Fibroblast of gingiva (primary cell): ENCODE data around the gene SLC22A1.

Experiments used
- DNase-seq: peaks from one replicate; pipeline ENCODE4 v3.0.0-alpha.2; 2011; ENCODE audit warnings: low read depth

SLC22A1 gene

GRCh38 chr6:160173806-160174527 is 52.4 kb downstream of the SLC22A1 start:
- no peak for DNase-seq

GRCh38 chr6:160174681-160175080 is 53.1 kb downstream of the SLC22A1 start:
- DNase-seq: no peak

DNA sequence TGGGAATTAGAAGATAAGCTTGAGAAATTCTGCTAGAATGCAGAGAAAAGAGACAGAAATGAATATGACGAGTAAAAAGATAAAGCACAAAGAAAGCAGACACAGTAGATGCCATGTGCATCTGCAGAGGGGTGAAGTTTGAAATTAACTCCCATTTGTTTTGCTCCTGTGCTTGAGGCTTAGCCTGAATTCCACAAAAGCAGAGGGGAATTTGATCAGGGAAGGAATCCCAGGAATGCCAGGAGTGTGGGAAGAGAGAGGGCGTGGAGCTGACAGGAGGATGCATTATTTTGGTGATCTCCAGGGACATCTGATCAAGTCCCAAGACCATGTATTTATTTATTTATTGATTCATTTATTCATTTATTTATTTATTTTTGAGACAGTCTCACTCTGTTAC is 55.6 kb downstream of the SLC22A1 start:
- DNase-seq: no peak

DNA sequence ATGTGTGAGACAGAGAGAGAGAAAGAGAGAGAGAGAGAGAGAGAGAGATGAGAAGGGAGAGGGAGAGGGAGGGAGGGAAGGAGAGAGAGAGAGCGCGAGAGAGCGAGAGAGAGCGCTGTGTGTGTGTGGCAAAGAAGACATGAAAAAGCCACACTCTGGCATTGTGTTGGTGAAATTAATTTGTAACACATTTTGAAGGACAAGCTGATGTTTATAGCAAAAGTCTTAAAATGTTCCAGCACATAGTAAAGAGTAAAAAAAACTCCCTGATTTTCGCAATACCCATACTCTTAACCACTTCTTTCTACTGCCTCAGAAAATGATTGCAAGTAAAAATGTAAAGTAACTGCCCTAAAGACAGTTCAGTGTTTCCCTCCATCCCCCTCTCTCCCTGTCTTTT is 56.7 kb downstream of the SLC22A1 start:
- peak; percentile 79 for DNase-seq

DNA sequence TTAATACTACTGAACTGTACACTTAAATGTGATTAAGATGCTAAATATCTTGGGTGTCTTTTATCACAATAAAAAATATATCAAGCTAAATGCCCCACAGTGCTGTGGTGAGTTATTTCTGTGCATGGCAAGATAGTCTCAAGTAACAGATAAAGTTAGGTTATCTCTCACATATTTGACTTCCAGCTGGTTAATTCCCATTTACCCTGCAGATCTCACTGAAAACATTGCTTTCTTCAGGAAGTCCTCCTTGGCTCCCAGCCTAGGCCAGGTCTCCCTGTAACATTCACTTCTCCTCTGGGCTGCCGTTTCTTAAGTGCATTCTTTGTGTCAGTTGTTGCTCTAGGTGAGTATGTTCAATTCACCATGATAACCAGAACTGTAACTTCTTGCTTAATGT is 59.1 kb downstream of the SLC22A1 start:
- DNase-seq: no peak

- peak; percentile 30 for DNase-seq
These were observed 67.2 kb downstream of the SLC22A1 start for GRCh38 chr6:160188773-160189172.

DNA sequence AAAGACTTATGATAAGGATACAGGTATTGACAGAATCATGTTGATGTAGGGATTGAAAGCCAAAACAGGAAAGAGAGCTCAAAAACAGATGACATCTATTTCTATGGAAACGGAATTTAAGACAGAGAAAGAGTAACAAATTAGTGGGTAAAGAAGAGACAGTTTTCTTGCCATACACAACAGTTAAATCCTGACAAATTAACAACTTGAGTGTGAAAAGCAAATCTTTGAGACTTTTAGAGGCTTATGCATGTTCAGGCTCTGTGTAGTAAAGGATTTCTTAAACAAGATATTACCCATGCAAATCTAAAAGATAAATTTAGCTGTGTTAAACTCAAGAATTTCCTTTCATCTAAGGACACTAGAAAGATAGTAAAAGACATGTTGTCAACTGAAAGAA is 68.5 kb downstream of the SLC22A1 start:
- DNase-seq: no peak

DNA sequence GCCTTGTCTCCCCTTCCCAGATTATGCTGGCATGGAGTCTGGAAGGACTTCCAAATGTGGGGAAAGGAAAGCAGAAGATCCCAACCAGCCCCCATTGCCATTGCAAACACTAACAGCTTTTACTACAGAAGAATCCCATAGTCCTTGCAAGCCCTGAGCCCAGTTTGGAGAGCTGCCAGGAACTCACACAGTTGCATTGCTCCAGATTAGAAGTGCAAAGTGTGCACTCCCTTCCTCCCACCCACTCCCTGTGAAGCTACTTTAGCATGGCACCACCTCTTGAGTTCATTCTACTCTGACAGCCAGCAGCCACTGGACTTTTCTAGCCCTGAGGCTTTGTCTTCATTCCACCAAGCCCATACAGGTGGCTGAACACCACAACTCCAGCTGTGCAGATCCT is 69.4 kb downstream of the SLC22A1 start:
- no peak for DNase-seq

DNA sequence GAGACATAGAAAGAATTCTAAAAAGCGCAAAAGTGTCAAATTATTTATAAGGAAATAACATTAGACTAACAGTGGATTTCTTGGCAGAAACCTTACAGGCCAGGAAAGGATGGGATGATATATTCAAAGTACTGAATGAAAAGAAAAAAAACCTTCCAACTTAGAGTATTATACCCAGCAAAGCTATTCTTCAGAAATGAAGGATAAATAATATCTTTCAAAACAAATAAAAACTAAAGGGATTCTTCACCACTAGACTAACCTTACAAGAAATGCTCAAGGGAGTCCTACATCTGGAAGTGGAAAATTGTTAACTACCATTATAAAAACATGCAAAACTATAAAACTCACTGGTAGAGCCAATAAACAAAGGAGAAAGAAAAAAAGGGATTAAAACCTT is 71.2 kb downstream of the SLC22A1 start:
- DNase-seq: no peak

DNA sequence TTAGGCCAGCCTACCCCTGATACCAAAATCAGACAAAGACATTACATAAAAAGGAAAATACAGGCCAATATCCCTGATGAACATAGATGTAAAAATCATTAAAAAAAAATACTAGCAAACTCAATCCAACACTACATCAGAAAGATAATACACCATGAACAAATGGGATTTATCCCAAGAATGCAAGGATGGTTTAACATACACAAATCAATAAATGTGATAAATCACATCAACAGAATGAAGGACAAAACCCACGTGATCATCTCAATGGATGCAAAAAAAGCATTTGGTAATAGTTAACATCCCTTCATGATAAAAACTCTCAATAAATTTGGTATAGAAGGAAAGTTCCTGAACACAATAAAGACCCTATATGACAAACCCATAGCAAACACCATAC is 73.2 kb downstream of the SLC22A1 start:
- DNase-seq: no peak

GRCh38 chr6:160197662-160198061 is 76.0 kb downstream of the SLC22A1 start:
- no peak for DNase-seq

GRCh38 chr6:160198606-160199211 is 77.1 kb downstream of the SLC22A1 start:
- no peak for DNase-seq

DNA sequence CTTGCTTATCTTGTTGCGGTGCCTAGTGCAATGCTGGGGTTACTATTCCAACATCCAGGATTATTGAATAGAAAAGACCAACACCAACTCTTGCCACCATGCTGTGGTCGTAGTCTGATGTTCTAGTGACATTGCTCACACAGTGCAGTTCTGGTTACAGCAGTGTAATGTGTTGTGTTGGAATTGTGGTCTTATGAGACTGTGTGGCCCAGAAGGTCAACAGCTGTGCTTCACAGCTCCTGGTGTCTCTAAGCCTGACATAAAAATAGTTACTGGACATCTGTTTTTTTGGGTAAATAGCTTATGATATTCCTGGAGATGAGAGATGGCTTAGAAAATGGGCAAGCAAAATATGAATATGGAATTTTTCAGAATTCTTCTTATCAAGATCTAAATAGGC is 79.4 kb downstream of the SLC22A1 start:
- no peak for DNase-seq

DNA sequence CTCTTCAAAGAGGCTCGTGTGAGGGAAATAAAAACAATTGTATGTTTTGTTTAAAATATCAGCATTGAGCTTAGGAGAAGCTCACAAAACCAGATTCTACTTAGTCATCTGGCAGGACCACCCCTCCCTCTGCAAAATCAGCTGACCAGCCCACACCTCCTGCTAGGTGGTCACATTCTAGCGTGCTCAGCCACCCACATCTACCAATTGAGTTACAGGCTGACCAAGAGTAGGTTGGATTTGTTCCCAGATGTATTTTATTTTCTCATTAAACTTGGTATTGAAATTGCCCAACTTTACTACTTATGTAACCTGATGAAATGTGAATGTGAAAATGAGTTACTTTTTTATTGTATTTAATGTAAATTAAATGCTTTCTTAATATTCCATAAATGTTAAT is 80.8 kb downstream of the SLC22A1 start:
- DNase-seq: peak; percentile 5

DNA sequence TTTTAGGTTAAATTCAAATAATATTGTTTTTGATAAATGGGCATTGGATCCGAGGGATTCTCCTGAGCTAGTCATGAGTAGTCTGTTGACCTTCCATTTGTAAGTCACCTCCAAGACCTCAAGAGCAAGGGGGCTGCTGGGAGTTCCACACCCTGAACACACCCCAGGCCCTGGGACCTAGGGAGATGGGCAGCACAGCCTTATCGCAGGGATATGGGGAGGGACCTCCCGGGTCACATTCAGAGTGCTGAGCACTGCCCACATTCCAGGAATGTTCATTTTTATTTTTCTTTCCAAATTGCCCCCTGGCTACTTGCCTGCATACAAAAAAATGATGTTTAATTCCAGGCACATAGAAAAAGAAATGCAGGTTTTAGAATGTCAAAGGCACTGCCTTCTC is 81.5 kb downstream of the SLC22A1 start:
- DNase-seq: no peak

DNA sequence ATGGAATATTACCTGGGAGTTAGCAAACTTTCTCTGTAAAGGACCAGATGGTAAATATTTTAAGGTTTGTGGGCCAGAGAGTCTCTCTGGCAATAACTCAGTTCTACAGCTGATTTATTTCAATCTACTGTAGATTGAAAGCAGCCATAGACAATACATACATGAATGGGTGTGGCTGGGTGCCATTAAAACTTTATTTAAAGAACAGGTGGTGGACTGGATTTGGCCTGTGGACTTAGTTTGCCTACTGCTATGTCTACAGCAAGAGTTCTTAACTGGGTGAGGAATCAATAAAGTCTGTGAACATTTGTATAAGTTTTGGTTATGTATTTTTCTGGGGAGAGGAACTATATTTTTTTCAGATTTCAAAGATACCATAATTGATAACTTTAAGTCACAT is 81.9 kb downstream of the SLC22A1 start:
- DNase-seq: no peak

- DNase-seq: no peak
These were observed 82.3 kb downstream of the SLC22A1 start for GRCh38 chr6:160203953-160204352.

GRCh38 chr6:160204710-160205109 is 83.1 kb downstream of the SLC22A1 start:
- DNase-seq: no peak

GRCh38 chr6:160207618-160208017 is 86.0 kb downstream of the SLC22A1 start:
- no peak for DNase-seq
